IPS-20b (cell line): ENCODE data around the gene GRIA1.

Source experiments
- H3K27ac ChIP-seq: one replicate; pipeline ENCODE4 v1.5.1; 2013; ENCODE audit warnings: low read length
- H3K27me3 ChIP-seq: 2 replicates; pipeline ENCODE4 v1.6.1; 2013; ENCODE audit warnings: mild to moderate bottlenecking, low read length, inconsistent platforms; ENCODE audit not compliant: insufficient read depth
- H3K36me3 ChIP-seq: 2 replicates; pipeline ENCODE4 v1.6.1; 2013; ENCODE audit warnings: low read depth, mild to moderate bottlenecking, inconsistent platforms, low read length, moderate library complexity; ENCODE audit not compliant: insufficient read depth
- H3K4me1 ChIP-seq: 2 replicates; pipeline ENCODE4 v1.6.1; 2013; ENCODE audit warnings: mild to moderate bottlenecking, control low read depth, inconsistent platforms, low read length, moderate library complexity; ENCODE audit not compliant: insufficient read depth
- H3K4me3 ChIP-seq: 2 replicates; pipeline ENCODE4 v1.5.1; 2013; ENCODE audit warnings: mild to moderate bottlenecking, low read length, inconsistent platforms
- H3K9ac ChIP-seq: 2 replicates; pipeline ENCODE4 v1.6.1; 2013; ENCODE audit warnings: low read depth, mild to moderate bottlenecking, inconsistent platforms, low read length, moderate library complexity
- H3K9me3 ChIP-seq: 2 replicates; pipeline ENCODE4 v1.6.1; 2013; ENCODE audit warnings: mild to moderate bottlenecking, low read depth, low read length, inconsistent platforms; ENCODE audit not compliant: insufficient read depth

The GRIA1 gene

GRCh38 chr5:153525536-153525935, 35.1 kb downstream of the GRIA1 start:
- H3K4me3 ChIP-seq, result no peak overlapping the region
- H3K36me3 ChIP-seq, result no peaks in the 10 kb centered on the region
- no peak overlapping the region for H3K9ac ChIP-seq
- peaks cover 8% of the 10 kb centered on the region for H3K4me1 ChIP-seq
- no peaks in the 10 kb centered on the region for H3K9me3 ChIP-seq
- H3K27me3 ChIP-seq, result no peaks in the 10 kb centered on the region
- H3K27ac ChIP-seq, result no peak overlapping the region

- Histone ChIP-seq H3K9ac (no peak overlapping the region), H3K27me3 (no peaks in the 10 kb centered on the region), H3K27ac (no peak overlapping the region), H3K9me3 (no peaks in the 10 kb centered on the region), H3K36me3 (no peaks in the 10 kb centered on the region), H3K4me3 (no peak overlapping the region), H3K4me1 (no peaks in the 10 kb centered on the region)
Observed at GRCh38 chr5:153530357-153531143, 40.1 kb downstream of the GRIA1 start.

GRCh38 chr5:153533546-153533945, 43.1 kb downstream of the GRIA1 start:
- H3K4me1 ChIP-seq, result peaks cover 3% of the 10 kb centered on the region; the same call in 1 of the 2 replicates
- H3K4me3 ChIP-seq, result no peak overlapping the region
- no peaks in the 10 kb centered on the region for H3K27me3 ChIP-seq
- no peak overlapping the region for H3K27ac ChIP-seq
- H3K36me3 ChIP-seq, result no peaks in the 10 kb centered on the region
- no peak overlapping the region for H3K9ac ChIP-seq
- no peaks in the 10 kb centered on the region for H3K9me3 ChIP-seq

GRCh38 chr5:153534102-153534501, 43.6 kb downstream of the GRIA1 start:
- Histone ChIP-seq H3K36me3 (no peaks in the 10 kb centered on the region), H3K9ac (no peak overlapping the region), H3K27ac (no peak overlapping the region), H3K27me3 (no peaks in the 10 kb centered on the region), H3K4me3 (no peak overlapping the region), H3K9me3 (no peaks in the 10 kb centered on the region), H3K4me1 (peaks cover 3% of the 10 kb centered on the region; the same call in 1 of the 2 replicates)

GRCh38 chr5:153537207-153537606, 46.7 kb downstream of the GRIA1 start:
- H3K9me3 ChIP-seq, result no peaks in the 10 kb centered on the region
- H3K4me3 ChIP-seq, result no peak overlapping the region
- no peaks in the 10 kb centered on the region for H3K27me3 ChIP-seq
- H3K4me1 ChIP-seq, result peaks cover 3% of the 10 kb centered on the region; the same call in 1 of the 2 replicates
- no peak overlapping the region for H3K27ac ChIP-seq
- no peak overlapping the region for H3K9ac ChIP-seq
- no peaks in the 10 kb centered on the region for H3K36me3 ChIP-seq

- Histone ChIP-seq H3K9me3 (no peaks in the 10 kb centered on the region), H3K27me3 (no peaks in the 10 kb centered on the region), H3K36me3 (no peaks in the 10 kb centered on the region), H3K9ac (no peak overlapping the region), H3K4me3 (no peak overlapping the region), H3K4me1 (peaks cover 3% of the 10 kb centered on the region; the same call in 1 of the 2 replicates), H3K27ac (no peak overlapping the region)
Observed at GRCh38 chr5:153539983-153540382, 49.5 kb downstream of the GRIA1 start.

GRCh38 chr5:153542536-153542935, 52.1 kb downstream of the GRIA1 start:
- Histone ChIP-seq H3K9me3 (no peaks in the 10 kb centered on the region), H3K4me1 (peaks cover under 1% of the 10 kb centered on the region; the same call in 1 of the 2 replicates), H3K27ac (no peak overlapping the region), H3K4me3 (no peak overlapping the region), H3K27me3 (no peaks in the 10 kb centered on the region), H3K36me3 (no peaks in the 10 kb centered on the region), H3K9ac (no peak overlapping the region)

- H3K27me3 ChIP-seq, result no peaks in the 10 kb centered on the region
- H3K36me3 ChIP-seq, result no peaks in the 10 kb centered on the region
- no peaks in the 10 kb centered on the region for H3K9me3 ChIP-seq
- no peaks in the 10 kb centered on the region for H3K4me1 ChIP-seq
- H3K9ac ChIP-seq, result no peak overlapping the region
- H3K4me3 ChIP-seq, result no peak overlapping the region
- H3K27ac ChIP-seq, result no peak overlapping the region
Observed at GRCh38 chr5:153543288-153543687, 52.8 kb downstream of the GRIA1 start.

GRCh38 chr5:153543959-153544470, 53.5 kb downstream of the GRIA1 start:
- Histone ChIP-seq H3K4me3 (no peak overlapping the region), H3K9me3 (no peaks in the 10 kb centered on the region), H3K27me3 (no peaks in the 10 kb centered on the region), H3K27ac (no peak overlapping the region), H3K36me3 (no peaks in the 10 kb centered on the region), H3K9ac (no peak overlapping the region), H3K4me1 (no peaks in the 10 kb centered on the region)

- Histone ChIP-seq H3K9ac (no peak overlapping the region), H3K9me3 (no peaks in the 10 kb centered on the region), H3K27me3 (no peaks in the 10 kb centered on the region), H3K36me3 (no peaks in the 10 kb centered on the region), H3K27ac (no peak overlapping the region), H3K4me1 (no peaks in the 10 kb centered on the region), H3K4me3 (no peak overlapping the region)
Observed at GRCh38 chr5:153544706-153545105, 54.2 kb downstream of the GRIA1 start.

GRCh38 chr5:153546566-153546965, 56.1 kb downstream of the GRIA1 start:
- Histone ChIP-seq H3K27ac (no peak overlapping the region), H3K27me3 (no peaks in the 10 kb centered on the region), H3K9me3 (no peaks in the 10 kb centered on the region), H3K36me3 (no peaks in the 10 kb centered on the region), H3K4me3 (no peak overlapping the region), H3K4me1 (peaks cover 3% of the 10 kb centered on the region; the same call in 1 of the 2 replicates), H3K9ac (no peak overlapping the region)

- H3K9ac ChIP-seq, result no peak overlapping the region
- H3K9me3 ChIP-seq, result no peaks in the 10 kb centered on the region
- H3K27me3 ChIP-seq, result no peaks in the 10 kb centered on the region
- no peak overlapping the region for H3K27ac ChIP-seq
- peaks cover 13% of the 10 kb centered on the region; the same call in 1 of the 2 replicates for H3K4me1 ChIP-seq
- H3K36me3 ChIP-seq, result no peaks in the 10 kb centered on the region
- H3K4me3 ChIP-seq, result no peak overlapping the region
Observed at GRCh38 chr5:153551537-153552079, 61.1 kb downstream of the GRIA1 start.
